DOHH2 (cell line): ENCODE measurements around the gene ECE1.

Experiments
- CTCF ChIP-seq: fragments of 200-600 bp; sonication (generic); IDR thresholded peaks from one replicate; pipeline ENCODE4 v1.5.1; 2014; ENCODE audit warnings: antibody characterized with exemption, mild to moderate bottlenecking, low read depth, low read length; ENCODE audit not compliant: poor library complexity, severe bottlenecking
- EZH2phosphoT487 ChIP-seq: fragments of 200-600 bp; sonication (generic); IDR thresholded peaks from 2 replicates; pipeline ENCODE4 v1.6.1; 2017; ENCODE audit warnings: borderline replicate concordance, mild to moderate bottlenecking, antibody characterized with exemption, low read length, moderate library complexity, mixed read lengths

GRCh38 chr1:21244154-21244553 lies 46.1 kb downstream of the ECE1 start:
- TF ChIP-seq CTCF (no peak), EZH2phosphoT487 (no peak)
